ENCODE results near the gene RBM23.
A peak's percentile ranks its signal among the peaks of the same experiment; 100 is the strongest.
"Not testable (repeated sequence)": the region's sequence is repeated elsewhere in the genome, so short reads cannot be mapped to it uniquely, and the experiment has no call there.

The RBM23 gene

GRCh38 chr14:22918804-22919600 lies at the start of gene RBM23:
Gene RBM23, minus strand, starts transcription at chr14:22919149.
- peak; percentile 100 for DNase-seq

- no peak for DNase-seq
Measured at GRCh38 chr14:22966783-22967269, 47.9 kb upstream of the RBM23 start.

- not testable (repeated sequence) for DNase-seq
Measured at GRCh38 chr14:22965916-22966782, 47.2 kb upstream of the RBM23 start.

- no peak for DNase-seq
Measured at GRCh38 chr14:22962061-22962676, 43.2 kb upstream of the RBM23 start.

- DNase-seq = no peak
Measured at GRCh38 chr14:22955702-22956569, 37.0 kb upstream of the RBM23 start.

- DNase-seq = no peak
Measured at GRCh38 chr14:22952418-22952817, 33.5 kb upstream of the RBM23 start.

- not testable (repeated sequence) for DNase-seq
Measured at GRCh38 chr14:22951795-22952194, 32.8 kb upstream of the RBM23 start.

GRCh38 chr14:22945642-22946041 lies 26.7 kb upstream of the RBM23 start:
- no peak for DNase-seq

GRCh38 chr14:22939684-22940083 lies 20.7 kb upstream of the RBM23 start:
- no peak for DNase-seq

GRCh38 chr14:22935156-22935555 lies 16.2 kb upstream of the RBM23 start:
- DNase-seq = no peak

- DNase-seq = no peak
Measured at GRCh38 chr14:22932146-22932545, 13.2 kb upstream of the RBM23 start.

GRCh38 chr14:22929961-22930364 lies 11.0 kb upstream of the RBM23 start:
- no peak for DNase-seq

- peak; percentile 99 for DNase-seq
Measured at GRCh38 chr14:22929104-22929960, 10.4 kb upstream of the RBM23 start, which contains the start of gene PRMT5. Gene PRMT5, minus strand, starts transcription at chr14:22929376. Its CDS starts 15 bp downstream, at chr14:22929361.

- no peak for DNase-seq
Measured at GRCh38 chr14:22928237-22929103, 9.5 kb upstream of the RBM23 start.

- no peak for DNase-seq
Measured at GRCh38 chr14:22926316-22926715, 7.4 kb upstream of the RBM23 start.

GRCh38 chr14:22925513-22925912 lies 6.6 kb upstream of the RBM23 start:
- no peak for DNase-seq

GRCh38 chr14:22923746-22924145 lies 4.8 kb upstream of the RBM23 start:
- DNase-seq = no peak

GRCh38 chr14:22922294-22922693 lies 3.3 kb upstream of the RBM23 start:
- DNase-seq = no peak

GRCh38 chr14:22920697-22921096 lies 1.7 kb upstream of the RBM23 start:
- DNase-seq = no peak

- DNase-seq = no peak
Measured at GRCh38 chr14:22919601-22919921, 612 bp upstream of the RBM23 start.
